Epithelial cell of alveolus of lung (primary cell): ENCODE measurements around the gene ANKRD33. TPM values are rescaled to one million over a fixed set of nuclear protein-coding genes. Genes with fewer than 3 reads are reported as not detected.

ENCODE experiments used
- total RNA-seq: library from RNA; depleted of rRNA; stranded (reverse); fragments of >200 nt; gene quantifications from 2 replicates; pipeline ENCODE4 v1.2.1, GENCODE V29; 2015

Gene ANKRD33, protein sequence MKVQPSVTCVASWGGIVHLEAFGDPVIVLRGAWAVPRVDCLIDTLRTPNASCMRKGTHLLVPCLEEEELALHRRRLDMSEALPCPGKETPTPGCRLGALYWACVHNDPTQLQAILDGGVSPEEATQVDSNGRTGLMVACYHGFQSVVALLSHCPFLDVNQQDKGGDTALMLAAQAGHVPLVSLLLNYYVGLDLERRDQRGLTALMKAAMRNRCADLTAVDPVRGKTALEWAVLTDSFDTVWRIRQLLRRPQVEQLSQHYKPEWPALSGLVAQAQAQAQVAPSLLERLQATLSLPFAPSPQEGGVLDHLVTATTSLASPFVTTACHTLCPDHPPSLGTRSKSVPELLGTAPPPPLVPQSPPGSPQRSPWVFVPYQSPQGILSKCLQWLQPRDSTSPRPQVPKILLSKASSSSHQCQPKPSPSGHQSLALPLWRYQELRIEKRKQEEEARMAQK
- total RNA-seq, result 0.13 and 0.24 TPM in 2 replicates

DNA sequence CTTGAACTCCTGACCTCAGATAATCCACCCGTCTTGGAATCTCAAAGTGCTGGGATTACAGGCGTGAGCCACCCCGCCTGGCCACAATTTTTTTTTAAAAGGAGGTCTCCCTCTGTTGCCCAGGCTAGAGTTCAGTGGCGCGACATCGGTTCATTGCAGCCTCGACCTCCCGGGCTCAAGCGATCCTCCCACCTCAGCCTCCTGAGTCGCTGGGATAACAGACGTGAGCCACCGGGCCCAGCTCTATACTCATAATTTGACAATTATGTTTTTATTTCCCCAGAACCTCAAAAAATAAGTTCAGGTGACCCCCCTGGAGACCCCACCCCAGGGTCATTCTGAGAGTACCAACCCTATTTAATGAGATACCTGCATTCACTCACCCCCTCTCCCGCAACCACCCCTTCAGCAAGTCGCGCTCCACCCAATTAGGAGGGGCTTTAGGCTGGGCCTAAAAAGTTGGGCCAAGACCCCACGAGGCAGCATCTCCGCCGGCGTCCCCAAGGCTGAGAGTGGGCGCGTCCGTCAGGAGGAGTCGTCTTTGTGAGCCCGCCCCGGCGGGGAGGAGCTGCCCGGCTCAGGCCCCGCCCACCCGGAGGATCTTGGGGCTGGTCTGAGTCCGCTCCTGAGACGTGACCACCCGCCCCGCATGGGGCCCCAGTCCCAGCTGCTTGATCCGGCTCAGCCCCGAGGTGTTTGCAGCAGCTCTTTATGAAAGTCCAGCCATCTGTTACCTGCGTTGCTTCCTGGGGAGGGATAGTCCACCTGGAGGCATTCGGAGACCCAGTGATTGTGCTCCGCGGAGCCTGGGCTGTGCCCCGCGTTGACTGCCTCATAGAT lies at the start of gene ANKRD33:
ANKRD33 (plus strand) TSS at position 628 of the 840 bp plus-strand sequence; CDS start at position 712, 84 bp downstream.

DNA sequence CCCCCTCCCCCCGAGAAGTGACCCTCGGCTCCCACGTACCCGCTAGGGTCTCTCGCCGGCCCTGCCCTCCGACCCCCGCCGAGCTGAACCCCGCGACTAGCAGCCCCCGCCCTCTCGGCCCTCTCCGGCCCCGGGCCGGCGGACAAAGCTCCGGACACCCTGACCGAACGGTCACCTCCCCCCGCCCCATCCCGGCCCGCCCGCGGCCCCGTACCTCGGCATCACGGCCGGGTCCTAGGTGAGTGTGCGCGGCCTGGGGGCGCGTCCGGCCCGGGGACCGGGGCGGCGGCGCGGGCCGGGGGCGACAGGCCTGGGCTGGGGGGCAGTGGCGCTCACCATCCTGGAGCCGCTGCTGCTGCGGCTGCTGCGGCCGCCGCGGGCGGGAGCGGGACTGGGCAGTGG lies 39.6 kb upstream of the ANKRD33 start, which contains the start of gene FIGNL2:
FIGNL2 (minus strand) TSS at position 393 of the 402 bp plus-strand sequence. CDS start 26,305 bp downstream, outside the sequence.

DNA sequence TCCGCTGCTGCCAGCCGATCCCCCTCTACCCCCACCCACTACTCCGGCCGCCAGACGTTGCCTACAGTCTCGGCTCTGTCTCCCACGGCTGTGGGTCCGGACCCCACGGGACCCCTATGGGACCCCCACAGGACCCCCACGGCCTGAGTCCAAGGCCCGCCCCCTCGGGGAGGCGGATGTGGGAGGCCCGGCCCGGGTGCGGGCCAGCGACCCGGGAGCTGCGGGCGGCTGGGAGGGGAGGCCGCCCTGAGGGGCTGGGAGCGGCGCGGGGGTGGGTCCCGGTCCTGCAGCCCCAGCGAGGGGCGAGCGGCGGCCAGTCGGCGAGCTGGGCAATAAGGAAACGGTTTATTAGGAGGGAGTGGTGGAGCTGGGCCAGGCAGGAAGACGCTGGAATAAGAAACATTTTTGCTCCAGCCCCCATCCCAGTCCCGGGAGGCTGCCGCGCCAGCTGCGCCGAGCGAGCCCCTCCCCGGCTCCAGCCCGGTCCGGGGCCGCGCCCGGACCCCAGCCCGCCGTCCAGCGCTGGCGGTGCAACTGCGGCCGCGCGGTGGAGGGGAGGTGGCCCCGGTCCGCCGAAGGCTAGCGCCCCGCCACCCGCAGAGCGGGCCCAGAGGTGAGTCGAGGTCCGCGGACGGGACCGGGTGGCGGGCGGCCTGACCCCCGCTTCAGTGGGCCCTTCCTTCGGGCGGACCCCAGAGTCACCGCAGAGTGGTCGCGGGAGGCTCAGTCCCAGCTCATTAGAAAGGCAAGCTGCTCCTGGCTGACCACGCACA lies 19.4 kb downstream of the ANKRD33 start, which contains the start of gene ACVRL1:
ACVRL1 (plus strand) TSS at position 422 of the 773 bp plus-strand sequence. CDS start 4,971 bp downstream, outside the sequence.

Other genes starting within 250 kb of the ANKRD33 start
- 0.13 and 0.32 TPM in 2 replicates for gene FIGNL2, start 39.4 kb upstream of the ANKRD33 start, total RNA-seq
- gene ACVRL1, start 19.4 kb downstream of the ANKRD33 start, total RNA-seq, result 39.7 and 174 TPM in 2 replicates
- 9.1 and 18.8 TPM in 2 replicates for gene ACVR1B, start 63.6 kb downstream of the ANKRD33 start, total RNA-seq
- 4.5 and 19.5 TPM in 2 replicates for gene TAMALIN, start 118.8 kb downstream of the ANKRD33 start, total RNA-seq
- gene NR4A1, start 163.3 kb downstream of the ANKRD33 start, total RNA-seq, result 11.5 and 66.0 TPM in 2 replicates
- gene ATG101, start 181.9 kb downstream of the ANKRD33 start, total RNA-seq, result 40.4 and 85.7 TPM in 2 replicates
- gene SMIM41, start 191.6 kb downstream of the ANKRD33 start, total RNA-seq, result 0.13 and 50.8 TPM in 2 replicates